HepG2 (cell line): Measurements from ENCODE around the gene C21orf91. TPM values are rescaled to one million over a fixed set of nuclear protein-coding genes. Genes with fewer than 3 reads are reported as not detected.

Experiments used
- ATAC-seq: fragments of 200-7000 bp; cut with Tn5 transposase; 3 replicates; pipeline ENCODE4 v1.9.1; 2020; ENCODE audit warnings: mild to moderate bottlenecking, moderate library complexity
- BruUV-seq: library from RNA; stranded (reverse); fragments of 400-500 nt; replicated peaks from 2 replicates; lab custom pipeline; 2021; lab: Mats Ljungman, UMichigan
- CTCF ChIA-PET: fragments of 300-600 bp; formaldehyde crosslinking; extraction: SDS; loops from one replicate; lab custom pipeline; 2021; ENCODE audit warnings: low total read pairs, inconsistent platforms, low intra/inter-chr PET ratio; lab: Yijun Ruan, JAX
- POLR2A ChIA-PET: fragments of 350-600 bp; sonication (Branson Sonifier 250); formaldehyde crosslinking; loops from one replicate; lab custom pipeline; 2020; ENCODE audit warnings: antibody characterized with exemption, inconsistent platforms; lab: Yijun Ruan, JAX
- DNase-seq: peaks from one replicate; pipeline ENCODE4 v3.0.0-alpha.2; 2015; ENCODE audit warnings: low spot score
- FAIRE-seq: peaks from 3 replicates; lab custom pipeline; 2011; peaks lifted over from hg19 to GRCh38; lab: Jason Lieb, UNC
- H2AFZ ChIP-seq: one replicate; pipeline ENCODE4 v1.6.1; 2011; ENCODE audit warnings: low read length, inconsistent platforms
- H3K27ac ChIP-seq: fragments of 300-600 bp; 3 replicates; pipeline ENCODE4 v1.8.0; 2011; ENCODE audit warnings: mixed run types, mild to moderate bottlenecking, mixed read lengths, low read length, inconsistent platforms; ENCODE audit not compliant: insufficient read depth; ENCODE audit errors: extremely low read length
- H3K27me3 ChIP-seq, 2 experiments: fragments of 200-600 bp in 1 of 2; 2 replicates in 1 of 2; 3 replicates in 1 of 2; pipeline versions ENCODE4 v1.6.0 to v1.8.0; 2011; ENCODE audit warnings: low read length in 2 of 2, mild to moderate bottlenecking in 2 of 2, moderate library complexity in 2 of 2, inconsistent platforms in 1 of 2; ENCODE audit not compliant: insufficient read depth in 2 of 2, control insufficient read depth in 1 of 2
- H3K36me3 ChIP-seq, 2 experiments: fragments of 200-600 bp in 1 of 2; replicated peaks in 1 of 2; 2 replicates in 1 of 2; 3 replicates in 1 of 2; pipeline versions ENCODE4 v1.5.1 to v1.8.0; 2011; ENCODE audit warnings: low read length in 2 of 2, inconsistent platforms in 1 of 2; ENCODE audit not compliant: insufficient read depth in 2 of 2, control insufficient read depth in 1 of 2
- H3K4me1 ChIP-seq: 2 replicates; pipeline ENCODE4 v1.5.1; 2012; ENCODE audit warnings: low read length, inconsistent platforms; ENCODE audit not compliant: insufficient read depth
- H3K4me2 ChIP-seq: 2 replicates; pipeline ENCODE4 v1.6.0; 2011; ENCODE audit warnings: low read depth, low read length, inconsistent platforms
- H3K4me3 ChIP-seq, 3 experiments: fragments of 200-600 bp in 1 of 3; sonication (generic), shearing (Covaris generic) in 1 of 3; replicated peaks in 1 of 3; 2 replicates each; pipeline ENCODE4 v1.5.1; 2011 to 2016; ENCODE audit warnings: low read length in 3 of 3, inconsistent platforms in 2 of 3, low read depth in 2 of 3, mild to moderate bottlenecking in 2 of 3, control low read depth in 1 of 3, mixed read lengths in 1 of 3; ENCODE audit not compliant: insufficient read depth in 1 of 3
- H3K79me2 ChIP-seq: one replicate; pipeline ENCODE4 v1.6.1; 2011; ENCODE audit warnings: low read length, inconsistent platforms; ENCODE audit not compliant: insufficient read depth
- H3K9ac ChIP-seq: 2 replicates; pipeline ENCODE4 v1.6.0; 2011; ENCODE audit warnings: mild to moderate bottlenecking, low read depth, low read length, inconsistent platforms; ENCODE audit not compliant: insufficient read depth
- H3K9me3 ChIP-seq: 2 replicates; pipeline ENCODE4 v1.5.1; 2012; ENCODE audit warnings: mild to moderate bottlenecking, low read length
- H4K20me1 ChIP-seq: 2 replicates; pipeline ENCODE4 v1.6.0; 2011; ENCODE audit warnings: inconsistent platforms, mild to moderate bottlenecking, low read length, moderate library complexity; ENCODE audit not compliant: insufficient read depth
- BHLHE40 ChIP-seq: IDR thresholded peaks from 2 replicates; pipeline ENCODE4 v1.6.1; 2011; ENCODE audit warnings: low read length, improper control_type of control experiment
- CBFB ChIP-seq: sonication (generic); formaldehyde crosslinking; IDR thresholded peaks from 2 replicates; pipeline ENCODE4 v1.4.0; 2020; ENCODE audit warnings: missing genetic modification reagents
- CCDC6 ChIP-seq: sonication (generic); formaldehyde crosslinking; IDR thresholded peaks from 2 replicates; pipeline ENCODE4 v1.8.1; 2022; ENCODE audit warnings: mild to moderate bottlenecking, missing genetic modification reagents, moderate library complexity
- FOXK2 ChIP-seq: fragments of 450-650 bp; IDR thresholded peaks from 2 replicates; pipeline ENCODE4 v1.6.1; 2016
- HNF4G ChIP-seq, 2 experiments: sonication (generic) in 1 of 2; formaldehyde crosslinking in 1 of 2; IDR thresholded peaks; 2 replicates each; pipeline versions ENCODE4 v1.4.0 to v1.6.1; 2011 to 2020; ENCODE audit warnings: borderline replicate concordance in 2 of 2, low read depth in 2 of 2, mild to moderate bottlenecking in 2 of 2, low read length in 1 of 2, missing genetic modification reagents in 1 of 2, moderate library complexity in 1 of 2
- PPARG ChIP-seq: conservative IDR thresholded peaks from 2 replicates; pipeline ENCODE4 v1.6.1; 2016; ENCODE audit warnings: missing biosample characterization, missing genetic modification reagents
- SCMH1 ChIP-seq: sonication (generic); formaldehyde crosslinking; IDR thresholded peaks from 2 replicates; pipeline ENCODE4 v1.9.0; 2021; ENCODE audit warnings: missing genetic modification reagents, mild to moderate bottlenecking, borderline replicate concordance
- TIGD3 ChIP-seq: sonication (generic); formaldehyde crosslinking; IDR thresholded peaks from 2 replicates; pipeline ENCODE4 v1.5.1; 2020; ENCODE audit warnings: mild to moderate bottlenecking, missing genetic modification reagents, borderline replicate concordance
- TP53 ChIP-seq: sonication (generic); formaldehyde crosslinking; conservative IDR thresholded peaks from 2 replicates; pipeline ENCODE4 v1.4.0; 2020; ENCODE audit warnings: missing genetic modification reagents
- ZBTB44 ChIP-seq: sonication (generic); formaldehyde crosslinking; IDR thresholded peaks from 2 replicates; pipeline ENCODE4 v1.4.0; 2020; ENCODE audit warnings: missing genetic modification reagents
- ZNF225 ChIP-seq: sonication (generic); formaldehyde crosslinking; IDR thresholded peaks from 2 replicates; pipeline ENCODE4 v1.4.0; 2020; ENCODE audit warnings: mild to moderate bottlenecking, missing genetic modification reagents
- ZNF317 ChIP-seq: sonication (generic); formaldehyde crosslinking; IDR thresholded peaks from 2 replicates; pipeline ENCODE4 v1.5.0; 2020; ENCODE audit warnings: mild to moderate bottlenecking, missing genetic modification reagents
- ZNF709 ChIP-seq: sonication (generic); formaldehyde crosslinking; IDR thresholded peaks from 2 replicates; pipeline ENCODE4 v1.5.0; 2020; ENCODE audit warnings: mild to moderate bottlenecking, missing genetic modification reagents
- ZNF772 ChIP-seq: sonication (generic); formaldehyde crosslinking; IDR thresholded peaks from 2 replicates; pipeline ENCODE4 v1.5.0; 2020; ENCODE audit warnings: mild to moderate bottlenecking, missing genetic modification reagents
- ZNF792 ChIP-seq: IDR thresholded peaks from 2 replicates; pipeline ENCODE4 v1.6.1; 2016
- WGBS: methylation state at CpG from one replicate; pipeline ENCODE4 v1.1.6; 2017; ENCODE audit warnings: low lambda C conversion rate; 5-methylcytosine and 5-hydroxymethylcytosine counted together
- in situ Hi-C: cut with HindIII; loops from 2 replicates; pipeline ENCODE4 v1.10.0; 2017; ENCODE audit warnings: low pct_unique_long_range_greater_than_20kb; ENCODE audit not compliant: extremely low pct_ligation_motif_present
- intact Hi-C: fragments of 100-400 bp; cut with micrococcal nuclease; formaldehyde crosslinking; loops from one replicate; pipeline ENCODE4 v1.10.0; 2022; ENCODE audit not compliant: unreplicated experiment
- polyA plus RNA-seq, 8 experiments: library from polyadenylated mRNA; depleted of rRNA in 3 of 8; stranded (reverse) in 7 of 8; unstranded in 1 of 8; fragments of >200 nt; fragmentation: Illumina TruSeq in 4 of 8; extraction: Trizol in 4 of 8; gene quantifications; 2 replicates each; pipeline versions ENCODE4 v1.2.1 to v1.2.3, GENCODE V29; 2011 to 2016; ENCODE audit warnings: low read depth in 4 of 8, missing spikeins in 1 of 8, mixed read lengths in 1 of 8; ENCODE audit not compliant: insufficient read depth in 1 of 8
- total RNA-seq, 5 experiments: library from RNA; depleted of rRNA; stranded (reverse); fragments of >200 nt; fragmentation: Illumina TruSeq; extraction: Trizol; gene quantifications; 2 replicates each; pipeline ENCODE4 v1.2.3, GENCODE V29; 2016; ENCODE audit warnings: low read depth in 1 of 5
- TF ChIP-seq, protein P1 (sequence below): sonication (generic); formaldehyde crosslinking; IDR thresholded peaks from 2 replicates; pipeline ENCODE4 v1.9.0; 2021; ENCODE audit warnings: missing genetic modification reagents, mild to moderate bottlenecking, borderline replicate concordance
- TF ChIP-seq, protein P2 (sequence below): sonication (generic); formaldehyde crosslinking; IDR thresholded peaks from 2 replicates; pipeline ENCODE4 v1.8.0; 2022; ENCODE audit warnings: mild to moderate bottlenecking, missing genetic modification reagents; ENCODE audit not compliant: insufficient replicate concordance

C21orf91 gene
- total and polyA plus RNA-seq, 2 of the 13 experiments (the other 11 are each of a cell fraction or from before 2014, with no cell fraction given): 2.9 to 7.8 TPM

GRCh38 chr21:17798796-17799195 is 20.4 kb downstream of the C21orf91 start:
- no peak overlapping the region for H3K27ac ChIP-seq
- no peak for FAIRE-seq
- H3K4me1 ChIP-seq: peaks cover 19% of the 10 kb centered on the region
- no peak for TF ChIP-seq ZNF709
- TF ChIP-seq, protein P1, sequence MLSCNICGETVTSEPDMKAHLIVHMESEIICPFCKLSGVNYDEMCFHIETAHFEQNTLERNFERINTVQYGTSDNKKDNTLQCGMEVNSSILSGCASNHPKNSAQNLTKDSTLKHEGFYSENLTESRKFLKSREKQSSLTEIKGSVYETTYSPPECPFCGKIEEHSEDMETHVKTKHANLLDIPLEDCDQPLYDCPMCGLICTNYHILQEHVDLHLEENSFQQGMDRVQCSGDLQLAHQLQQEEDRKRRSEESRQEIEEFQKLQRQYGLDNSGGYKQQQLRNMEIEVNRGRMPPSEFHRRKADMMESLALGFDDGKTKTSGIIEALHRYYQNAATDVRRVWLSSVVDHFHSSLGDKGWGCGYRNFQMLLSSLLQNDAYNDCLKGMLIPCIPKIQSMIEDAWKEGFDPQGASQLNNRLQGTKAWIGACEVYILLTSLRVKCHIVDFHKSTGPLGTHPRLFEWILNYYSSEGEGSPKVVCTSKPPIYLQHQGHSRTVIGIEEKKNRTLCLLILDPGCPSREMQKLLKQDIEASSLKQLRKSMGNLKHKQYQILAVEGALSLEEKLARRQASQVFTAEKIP (CRISPR knock-in tag): no peak
- TF ChIP-seq ZNF317 (CRISPR knock-in tag): no peak
- TF ChIP-seq TIGD3: no peak
- TF ChIP-seq CBFB (CRISPR knock-in tag): no peak
- TF ChIP-seq FOXK2: no peak
- TF ChIP-seq BHLHE40: no peak
- TF ChIP-seq, protein P2, sequence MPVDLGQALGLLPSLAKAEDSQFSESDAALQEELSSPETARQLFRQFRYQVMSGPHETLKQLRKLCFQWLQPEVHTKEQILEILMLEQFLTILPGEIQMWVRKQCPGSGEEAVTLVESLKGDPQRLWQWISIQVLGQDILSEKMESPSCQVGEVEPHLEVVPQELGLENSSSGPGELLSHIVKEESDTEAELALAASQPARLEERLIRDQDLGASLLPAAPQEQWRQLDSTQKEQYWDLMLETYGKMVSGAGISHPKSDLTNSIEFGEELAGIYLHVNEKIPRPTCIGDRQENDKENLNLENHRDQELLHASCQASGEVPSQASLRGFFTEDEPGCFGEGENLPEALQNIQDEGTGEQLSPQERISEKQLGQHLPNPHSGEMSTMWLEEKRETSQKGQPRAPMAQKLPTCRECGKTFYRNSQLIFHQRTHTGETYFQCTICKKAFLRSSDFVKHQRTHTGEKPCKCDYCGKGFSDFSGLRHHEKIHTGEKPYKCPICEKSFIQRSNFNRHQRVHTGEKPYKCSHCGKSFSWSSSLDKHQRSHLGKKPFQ (CRISPR knock-in tag): no peak
- TF ChIP-seq ZNF225 (CRISPR knock-in tag): no peak
- TF ChIP-seq HNF4G (IDR thresholded peaks at IDR 0.05; ENCODE audit: borderline replicate concordance, low read depth, low read length): no peak
- TF ChIP-seq HNF4G (CRISPR knock-in tag; IDR thresholded peaks at IDR 0.05; ENCODE audit: borderline replicate concordance, low read depth): no peak
- no peak for TF ChIP-seq TP53
- TF ChIP-seq ZNF772 (CRISPR knock-in tag): no peak
- TF ChIP-seq SCMH1 (CRISPR knock-in tag): no peak
- no peak for TF ChIP-seq ZNF792 (CRISPR knock-in tag)
- TF ChIP-seq PPARG (CRISPR knock-in tag): no peak
- no peak for TF ChIP-seq ZBTB44
- TF ChIP-seq CCDC6 (CRISPR knock-in tag): no peak
- H3K36me3 ChIP-seq: peaks cover 2 to 14% of the 10 kb centered on the region in 2 experiments; a peak in 2 of 5 replicates
- ATAC-seq: no peak
- POLR2A ChIA-PET: interaction anchor here (1.3 kb wide), 1 partner anchor 20 kb away, joined by 3 read pairs; no protein-coding TSS in a partner anchor
- no peaks in the 10 kb centered on the region for H3K79me2 ChIP-seq
- BruUV-seq: no TSS peak
- in situ Hi-C loops (no loop called here), intact Hi-C loops (no loop called here)
- H3K9ac ChIP-seq: no peak overlapping the region
- CTCF ChIA-PET: no interaction called here
- no peaks in the 10 kb centered on the region for H3K27me3 ChIP-seq
- H3K4me3 ChIP-seq: no peak overlapping the region
- no peak overlapping the region for H2AFZ ChIP-seq
- H3K9me3 ChIP-seq: no peaks in the 10 kb centered on the region
- no peak overlapping the region for H3K4me2 ChIP-seq
- no peak for DNase-seq
- H4K20me1 ChIP-seq: no peaks in the 10 kb centered on the region
- WGBS: 100% methylated on average over 2 of the region's 2 CpGs
